Gastroesophageal sphincter (tissue), 4 donors: ENCODE measurements around the gene TRUB2. TPM values are rescaled to one million over a fixed set of nuclear protein-coding genes. Genes with fewer than 3 reads are reported as not detected.

Experiments used
- ATAC-seq: fragments of 150-250 bp; one replicate; pipeline ENCODE4 v1.9.1; 2016; ENCODE audit warnings: mild to moderate bottlenecking, moderate library complexity
- H3K27ac ChIP-seq, 4 donors: fragments of 200-600 bp; sonication (generic) in 3 of 4; 1 replicate in 3 of 4; 2 replicates in 1 of 4; pipeline ENCODE4 v1.5.1; 2016 to 2019
- H3K27me3 ChIP-seq: fragments of 200-600 bp; sonication (generic); one replicate; pipeline ENCODE4 v1.5.1; 2019
- H3K36me3 ChIP-seq, 2 donors: fragments of 200-600 bp; sonication (generic); one replicate each; pipeline ENCODE4 v1.5.1; 2019; ENCODE audit warnings: control low read depth in 1 of 2
- H3K4me1 ChIP-seq, 3 donors: fragments of 200-600 bp; sonication (generic); 1 replicate in 2 of 3; 2 replicates in 1 of 3; pipeline ENCODE4 v1.5.1; 2016 to 2019; ENCODE audit warnings: control low read depth in 2 of 3
- H3K4me3 ChIP-seq, 2 donors: fragments of 200-600 bp; sonication (generic); one replicate each; pipeline ENCODE4 v1.5.1; 2019; ENCODE audit warnings: mild to moderate bottlenecking in 1 of 2, moderate library complexity in 1 of 2
- H3K9me3 ChIP-seq, 3 donors: fragments of 200-600 bp; sonication (generic); one replicate each; pipeline ENCODE4 v1.5.1; 2017 to 2019; ENCODE audit warnings: control low read depth in 2 of 3
- EP300 ChIP-seq: sonication (generic); formaldehyde crosslinking; IDR thresholded peaks from one replicate; pipeline ENCODE4 v1.6.1; 2017; ENCODE audit warnings: antibody characterized with exemption, mild to moderate bottlenecking
- POLR2A ChIP-seq, 2 donors: fragments of 450-650 bp; IDR thresholded peaks; one replicate each; pipeline ENCODE4 v1.6.1; 2017; ENCODE audit warnings: antibody characterized with exemption in 2 of 2, mild to moderate bottlenecking in 2 of 2, moderate library complexity in 1 of 2
- POLR2AphosphoS5 ChIP-seq: sonication (generic); formaldehyde crosslinking; IDR thresholded peaks from one replicate; pipeline ENCODE4 v1.6.1; 2017; ENCODE audit warnings: antibody characterized with exemption
- WGBS, 2 donors: methylation state at CpG; one replicate each; pipeline ENCODE4 v1.1.5; 2018; ENCODE audit warnings: low coverage in 1 of 2; 5-methylcytosine and 5-hydroxymethylcytosine counted together
- total RNA-seq, 4 donors: library from RNA; depleted of rRNA; stranded (reverse); fragments of >200 nt; gene quantifications; one replicate each; pipeline ENCODE4 v1.1.0, GENCODE V29; 2016
- TF ChIP-seq, protein P1 (sequence below), 4 experiments: fragments of 200-600 bp in 2 of 4; fragments of 450-650 bp in 2 of 4; sonication (generic) in 1 of 4; IDR thresholded peaks; one replicate each; pipeline ENCODE4 v1.5.1; 2017 to 2019; ENCODE audit warnings: antibody characterized with exemption in 4 of 4, mild to moderate bottlenecking in 2 of 4, moderate library complexity in 2 of 4

TRUB2 gene
- total RNA-seq, 4 donors from 2014 or later = 5.1 to 11.4 (median 7.5) TPM

DNA sequence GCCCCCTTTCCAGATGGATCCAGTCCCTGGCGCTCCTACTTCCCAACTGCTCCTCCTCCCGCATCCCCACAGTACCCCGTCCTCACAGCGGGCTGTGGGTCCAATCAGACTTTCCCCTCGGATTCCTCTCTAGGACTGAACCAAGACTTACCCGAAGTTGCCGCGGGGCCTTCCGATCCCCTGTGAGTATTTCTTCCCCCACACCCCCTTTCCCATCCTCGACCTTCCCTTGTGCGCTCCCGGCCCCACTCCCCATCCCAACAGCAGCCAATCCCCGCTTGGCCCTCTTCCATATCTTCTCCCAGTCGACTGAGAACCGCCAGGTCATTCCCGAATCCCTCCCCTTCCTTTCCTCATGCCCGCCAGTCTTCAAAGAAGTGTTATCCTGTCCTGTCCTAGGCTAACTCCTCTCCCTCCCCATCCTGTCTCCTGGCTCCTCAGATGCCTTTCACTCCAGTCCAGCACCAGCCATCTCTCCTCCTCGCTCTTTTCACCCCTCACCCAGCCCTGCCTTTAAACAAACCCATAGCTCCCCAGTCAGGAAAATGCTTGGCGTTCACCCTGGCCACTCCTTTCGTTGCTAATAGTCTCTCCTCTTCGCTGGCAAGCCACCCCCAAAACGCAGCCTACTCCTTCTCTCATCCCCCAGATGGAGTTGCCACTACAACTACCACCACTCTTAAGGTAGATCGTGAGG, 45.5 kb downstream of the TRUB2 start:
- Histone ChIP-seq H3K4me1 (peaks cover 2 to 39% (median 19%) of the 10 kb centered on the region in 3 donors), H3K9me3 (no peaks in the 10 kb centered on the region), H3K36me3 (peaks cover 0 to 19% of the 10 kb centered on the region in 2 donors), H3K4me3 (peak overlapping the region; percentile 51 to 95), H3K27me3 (no peaks in the 10 kb centered on the region), H3K27ac (peak overlapping the region; percentile 59 to 96 (median 89))
- WGBS, 2 donors = 1 to 3% methylated on average over 18 to 22 of the region's 23 CpGs
- TF ChIP-seq EP300 (no peak), POLR2A (IDR thresholded peaks at IDR 0.05) (no peak), POLR2AphosphoS5 (no peak)
- TF ChIP-seq, protein P1, sequence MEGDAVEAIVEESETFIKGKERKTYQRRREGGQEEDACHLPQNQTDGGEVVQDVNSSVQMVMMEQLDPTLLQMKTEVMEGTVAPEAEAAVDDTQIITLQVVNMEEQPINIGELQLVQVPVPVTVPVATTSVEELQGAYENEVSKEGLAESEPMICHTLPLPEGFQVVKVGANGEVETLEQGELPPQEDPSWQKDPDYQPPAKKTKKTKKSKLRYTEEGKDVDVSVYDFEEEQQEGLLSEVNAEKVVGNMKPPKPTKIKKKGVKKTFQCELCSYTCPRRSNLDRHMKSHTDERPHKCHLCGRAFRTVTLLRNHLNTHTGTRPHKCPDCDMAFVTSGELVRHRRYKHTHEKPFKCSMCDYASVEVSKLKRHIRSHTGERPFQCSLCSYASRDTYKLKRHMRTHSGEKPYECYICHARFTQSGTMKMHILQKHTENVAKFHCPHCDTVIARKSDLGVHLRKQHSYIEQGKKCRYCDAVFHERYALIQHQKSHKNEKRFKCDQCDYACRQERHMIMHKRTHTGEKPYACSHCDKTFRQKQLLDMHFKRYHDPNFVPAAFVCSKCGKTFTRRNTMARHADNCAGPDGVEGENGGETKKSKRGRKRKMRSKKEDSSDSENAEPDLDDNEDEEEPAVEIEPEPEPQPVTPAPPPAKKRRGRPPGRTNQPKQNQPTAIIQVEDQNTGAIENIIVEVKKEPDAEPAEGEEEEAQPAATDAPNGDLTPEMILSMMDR (IDR thresholded peaks at IDR 0.05) = no peak
- ATAC-seq = peak; percentile 34

- ATAC-seq = peak; percentile 98
- Histone ChIP-seq H3K27me3 (no peaks in the 10 kb centered on the region), H3K36me3 (peaks cover 0 to 25% of the 10 kb centered on the region in 2 donors), H3K4me1 (peaks cover 2 to 43% (median 19%) of the 10 kb centered on the region in 3 donors), H3K9me3 (no peaks in the 10 kb centered on the region), H3K27ac (peak within 1 kb of the TSS; percentile 70 to 96 (median 89)), H3K4me3 (peak within 1 kb of the TSS; percentile 80 to 95)
- TF ChIP-seq POLR2A (IDR thresholded peaks at IDR 0.05) (peak; percentile 87), POLR2AphosphoS5 (peak; percentile 80), EP300 (no peak)
- TF ChIP-seq, protein P1 (IDR thresholded peaks at IDR 0.05) = no peak
- WGBS, 2 donors = 0% methylated on average over 5 to 6 of the region's 38 CpGs
Measured at GRCh38 chr9:128276008-128276573, 46.2 kb downstream of the TRUB2 start, which contains the start of gene SWI5. Gene SWI5, plus strand, starts transcription at chr9:128276276.

DNA sequence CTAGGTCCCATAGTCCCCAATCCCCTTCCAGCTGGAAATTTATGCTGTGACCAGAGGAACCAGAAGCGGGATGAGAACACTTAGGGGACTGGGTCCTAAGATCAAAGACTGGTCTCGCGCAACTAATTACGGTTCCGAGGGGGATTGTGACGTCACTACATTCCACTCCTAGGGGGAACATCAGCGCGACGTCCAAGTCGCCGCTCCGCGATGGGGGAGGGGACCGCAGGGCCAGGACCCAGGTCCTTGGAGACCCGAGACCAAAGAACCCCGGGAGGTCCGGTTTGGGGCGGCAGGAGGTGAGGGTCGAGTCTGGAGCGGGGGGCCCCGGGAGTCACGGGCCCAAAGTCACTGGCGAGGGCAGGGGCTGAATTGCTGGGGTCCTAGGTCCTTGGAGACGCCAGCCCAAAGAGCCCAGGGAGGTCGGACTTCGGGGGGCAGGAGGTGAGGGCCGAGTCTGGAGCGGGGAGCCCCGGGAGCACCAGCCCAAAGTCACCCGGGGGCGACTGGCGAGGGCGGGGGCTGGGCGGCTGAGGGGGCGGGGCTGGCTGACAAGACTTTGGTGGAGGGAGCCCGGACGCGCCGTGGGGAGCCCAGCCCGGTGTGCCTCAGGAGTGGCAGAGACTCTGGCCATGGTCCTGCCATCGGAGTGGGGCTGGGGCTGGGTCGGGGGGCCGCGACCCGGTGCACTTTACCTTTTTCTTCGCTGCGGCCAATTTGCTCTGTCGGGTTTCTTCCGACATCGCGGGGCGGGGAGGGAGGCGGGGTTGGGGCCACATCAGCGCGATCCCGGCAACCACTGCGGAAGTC, 46.8 kb downstream of the TRUB2 start, which contains the start of gene GOLGA2:
TSS of gene GOLGA2 (minus strand) at position 810 of the 810 bp plus-strand sequence. CDS start at position 779, 31 bp downstream.
- no peaks in the 10 kb centered on the region for H3K9me3 ChIP-seq
- H3K27me3 ChIP-seq = no peaks in the 10 kb centered on the region
- H3K27ac ChIP-seq = peak within 1 kb of the TSS; percentile 70 to 96 (median 89)
- 1 to 3% methylated on average over 5 to 14 of the region's 57 CpGs for WGBS, 2 donors
- ATAC-seq = peak; percentile 68
- H3K4me1 ChIP-seq = peaks cover 2 to 44% (median 19%) of the 10 kb centered on the region in 3 donors
- peaks cover 0 to 32% of the 10 kb centered on the region in 2 donors for H3K36me3 ChIP-seq
- TF ChIP-seq POLR2A (IDR thresholded peaks at IDR 0.05) = no peak
- H3K4me3 ChIP-seq = peak within 1 kb of the TSS; percentile 80 to 95

GRCh38 chr9:128274245-128274644, 48.0 kb downstream of the TRUB2 start:
- no peak overlapping the region for H3K4me3 ChIP-seq
- H3K27ac ChIP-seq = peak overlapping the region in 1 of 4 donors; percentile 96
- no peaks in the 10 kb centered on the region for H3K9me3 ChIP-seq
- 58 to 74% methylated on average over 7 to 8 of the region's 8 CpGs for WGBS, 2 donors
- TF ChIP-seq POLR2A (IDR thresholded peaks at IDR 0.05) = no peak
- TF ChIP-seq EP300 = no peak
- TF ChIP-seq, protein P1 (IDR thresholded peaks at IDR 0.05) = no peak
- TF ChIP-seq POLR2AphosphoS5 = no peak
- peaks cover 2 to 39% (median 19%) of the 10 kb centered on the region in 3 donors for H3K4me1 ChIP-seq
- ATAC-seq = no peak
- no peaks in the 10 kb centered on the region for H3K27me3 ChIP-seq
- H3K36me3 ChIP-seq = peaks cover 0 to 42% of the 10 kb centered on the region in 2 donors

GRCh38 chr9:128271512-128271911, 50.7 kb downstream of the TRUB2 start:
- no peak overlapping the region for H3K4me3 ChIP-seq
- peaks cover 0 to 69% of the 10 kb centered on the region in 2 donors for H3K36me3 ChIP-seq
- H3K27ac ChIP-seq = no peak overlapping the region
- peaks cover 0 to 27% (median 10%) of the 10 kb centered on the region in 3 donors for H3K4me1 ChIP-seq
- H3K27me3 ChIP-seq = no peaks in the 10 kb centered on the region
- WGBS, 2 donors = 55 to 58% methylated on average over 5 of the region's 5 CpGs
- TF ChIP-seq, protein P1 (IDR thresholded peaks at IDR 0.05) = no peak
- TF ChIP-seq EP300 = no peak
- TF ChIP-seq POLR2A (IDR thresholded peaks at IDR 0.05) = no peak
- no peak for TF ChIP-seq POLR2AphosphoS5
- H3K9me3 ChIP-seq = no peaks in the 10 kb centered on the region
- no peak for ATAC-seq
